VCaP (cell line): ENCODE measurements around the gene ZNF879.
A peak's percentile ranks its signal among the peaks of the same experiment; 100 is the strongest.

Experiments
- H3K27ac ChIP-seq: fragments of 450-650 bp; 2 replicates; pipeline ENCODE4 v1.5.1; 2017
- TF ChIP-seq, protein P1 (sequence below): fragments of 450-650 bp; conservative IDR thresholded peaks from 2 replicates; pipeline ENCODE4 v1.5.1; 2017; ENCODE audit warnings: mild to moderate bottlenecking, moderate library complexity

ZNF879 gene

DNA sequence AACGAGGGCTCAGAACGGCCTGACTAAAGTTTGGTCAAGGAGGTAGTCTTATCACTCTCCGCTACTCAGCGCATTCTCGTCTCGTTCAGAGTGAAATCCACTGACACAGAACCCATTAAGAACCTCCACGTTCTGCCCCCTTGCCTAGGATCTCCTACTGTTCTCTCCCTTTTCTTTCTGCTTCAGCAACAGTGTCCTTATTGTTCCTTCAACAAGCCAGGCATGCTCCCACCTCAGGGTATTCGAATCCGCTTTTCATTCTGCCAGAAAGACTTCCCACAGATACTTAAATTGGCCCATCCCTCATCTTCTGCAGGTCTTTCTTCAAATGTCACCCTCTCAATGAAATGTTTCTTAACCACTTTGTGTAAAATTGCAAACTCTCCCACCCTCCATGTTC lies 32.2 kb downstream of the ZNF879 start:
- no peak overlapping the region for H3K27ac ChIP-seq
- TF ChIP-seq, protein P1, sequence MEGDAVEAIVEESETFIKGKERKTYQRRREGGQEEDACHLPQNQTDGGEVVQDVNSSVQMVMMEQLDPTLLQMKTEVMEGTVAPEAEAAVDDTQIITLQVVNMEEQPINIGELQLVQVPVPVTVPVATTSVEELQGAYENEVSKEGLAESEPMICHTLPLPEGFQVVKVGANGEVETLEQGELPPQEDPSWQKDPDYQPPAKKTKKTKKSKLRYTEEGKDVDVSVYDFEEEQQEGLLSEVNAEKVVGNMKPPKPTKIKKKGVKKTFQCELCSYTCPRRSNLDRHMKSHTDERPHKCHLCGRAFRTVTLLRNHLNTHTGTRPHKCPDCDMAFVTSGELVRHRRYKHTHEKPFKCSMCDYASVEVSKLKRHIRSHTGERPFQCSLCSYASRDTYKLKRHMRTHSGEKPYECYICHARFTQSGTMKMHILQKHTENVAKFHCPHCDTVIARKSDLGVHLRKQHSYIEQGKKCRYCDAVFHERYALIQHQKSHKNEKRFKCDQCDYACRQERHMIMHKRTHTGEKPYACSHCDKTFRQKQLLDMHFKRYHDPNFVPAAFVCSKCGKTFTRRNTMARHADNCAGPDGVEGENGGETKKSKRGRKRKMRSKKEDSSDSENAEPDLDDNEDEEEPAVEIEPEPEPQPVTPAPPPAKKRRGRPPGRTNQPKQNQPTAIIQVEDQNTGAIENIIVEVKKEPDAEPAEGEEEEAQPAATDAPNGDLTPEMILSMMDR: no peak

- H3K27ac ChIP-seq: peak within 1 kb of the TSS; percentile 46; the same call in 1 of the 2 replicates
- TF ChIP-seq, protein P1: no peak
Measured at GRCh38 chr5:179060116-179061008, 36.8 kb downstream of the ZNF879 start, which contains the start of gene ZNF354C. TSS of gene ZNF354C (plus strand) at chr5:179060373. CDS start at chr5:179062069, 1,696 bp downstream.

GRCh38 chr5:179061025-179061424 lies 37.4 kb downstream of the ZNF879 start:
- TF ChIP-seq, protein P1: no peak
- no peak overlapping the region for H3K27ac ChIP-seq

- TF ChIP-seq, protein P1: no peak
- H3K27ac ChIP-seq: no peak overlapping the region
Measured at GRCh38 chr5:179065703-179066102, 42.1 kb downstream of the ZNF879 start.

DNA sequence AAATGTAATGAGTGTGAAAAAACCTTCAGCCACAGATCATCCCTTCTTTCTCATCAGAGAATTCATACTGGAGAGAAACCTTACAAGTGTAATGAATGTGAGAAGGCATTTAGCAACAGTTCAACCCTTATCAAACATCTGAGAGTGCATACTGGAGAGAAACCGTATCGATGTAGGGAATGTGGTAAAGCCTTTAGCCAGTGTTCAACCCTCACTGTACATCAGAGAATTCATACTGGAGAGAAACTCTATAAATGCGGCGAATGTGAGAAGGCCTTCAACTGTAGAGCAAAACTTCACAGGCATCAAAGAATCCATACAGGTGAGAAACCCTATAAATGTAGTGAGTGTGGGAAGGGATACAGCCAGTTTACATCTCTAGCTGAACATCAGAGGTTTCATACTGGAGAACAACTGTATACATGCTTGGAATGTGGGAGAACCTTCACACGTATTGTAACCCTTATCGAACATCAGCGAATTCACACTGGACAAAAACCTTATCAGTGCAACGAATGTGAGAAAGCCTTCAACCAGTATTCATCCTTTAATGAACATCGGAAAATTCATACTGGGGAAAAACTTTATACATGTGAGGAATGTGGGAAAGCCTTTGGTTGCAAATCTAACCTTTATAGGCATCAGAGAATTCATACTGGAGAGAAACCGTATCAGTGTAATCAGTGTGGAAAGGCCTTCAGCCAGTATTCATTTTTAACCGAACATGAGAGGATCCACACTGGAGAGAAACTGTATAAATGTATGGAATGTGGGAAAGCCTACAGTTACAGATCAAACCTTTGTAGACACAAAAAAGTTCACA lies 55.8 kb downstream of the ZNF879 start:
- H3K27ac ChIP-seq: no peak overlapping the region
- TF ChIP-seq, protein P1: no peak

DNA sequence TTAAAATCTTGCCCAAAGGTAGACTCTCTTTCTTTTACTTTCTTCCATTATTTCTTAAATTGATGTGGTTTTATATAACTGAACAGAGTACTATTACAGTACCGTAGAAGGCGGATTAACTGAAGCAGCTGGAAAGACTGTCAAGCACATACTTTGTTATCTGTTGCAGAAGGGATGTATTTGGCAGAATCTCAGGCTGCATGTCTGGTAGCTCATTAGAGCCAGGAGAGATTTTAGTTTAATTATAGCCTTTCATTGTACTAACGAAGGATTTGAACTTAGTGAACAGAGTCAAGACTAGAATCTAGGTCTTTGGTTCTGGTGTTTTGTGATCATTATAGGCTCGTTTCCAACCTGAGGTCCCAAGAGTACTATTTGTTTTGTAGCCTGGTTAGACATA lies 57.1 kb downstream of the ZNF879 start:
- no peak overlapping the region for H3K27ac ChIP-seq
- TF ChIP-seq, protein P1: no peak
